ENCODE data around the gene FEZF2.

DNA sequence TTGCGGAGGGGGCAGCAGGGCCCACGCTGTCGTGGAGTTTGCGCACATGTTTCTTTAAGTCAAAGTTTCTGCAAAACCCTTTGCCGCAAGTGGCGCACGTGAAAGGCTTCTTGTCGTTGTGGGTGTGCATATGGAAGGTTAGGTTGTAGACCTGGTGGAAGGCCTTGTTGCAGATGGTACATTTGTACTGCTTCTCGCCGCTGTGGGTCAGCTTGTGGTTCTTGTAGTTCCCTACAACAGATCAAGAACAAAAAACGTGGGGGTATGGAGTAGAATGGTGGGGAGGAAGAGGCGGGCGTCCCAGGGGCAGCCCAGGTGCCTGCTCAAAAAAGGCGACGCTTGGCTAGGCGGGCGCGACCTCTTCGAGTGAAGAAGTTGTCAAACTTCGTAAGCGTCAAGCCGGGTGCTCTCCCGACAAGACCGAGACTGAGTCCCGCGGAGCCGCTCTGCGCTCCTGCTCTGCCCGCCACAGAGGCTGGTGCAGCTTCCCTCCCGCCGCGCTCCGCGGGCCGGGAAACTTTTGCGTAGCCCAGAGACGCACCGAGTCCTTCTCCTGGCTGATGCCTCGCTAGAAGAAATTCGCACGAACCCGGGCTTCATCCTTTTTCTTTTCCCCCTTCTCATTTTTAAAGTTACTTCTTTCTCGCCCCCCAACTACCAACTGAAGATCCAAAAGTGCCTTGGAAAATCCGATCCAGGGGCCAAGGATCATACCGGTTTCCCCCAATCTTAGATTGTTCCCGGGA lies 3.1 kb downstream of the FEZF2 start:
- TF ChIP-seq, protein P1, sequence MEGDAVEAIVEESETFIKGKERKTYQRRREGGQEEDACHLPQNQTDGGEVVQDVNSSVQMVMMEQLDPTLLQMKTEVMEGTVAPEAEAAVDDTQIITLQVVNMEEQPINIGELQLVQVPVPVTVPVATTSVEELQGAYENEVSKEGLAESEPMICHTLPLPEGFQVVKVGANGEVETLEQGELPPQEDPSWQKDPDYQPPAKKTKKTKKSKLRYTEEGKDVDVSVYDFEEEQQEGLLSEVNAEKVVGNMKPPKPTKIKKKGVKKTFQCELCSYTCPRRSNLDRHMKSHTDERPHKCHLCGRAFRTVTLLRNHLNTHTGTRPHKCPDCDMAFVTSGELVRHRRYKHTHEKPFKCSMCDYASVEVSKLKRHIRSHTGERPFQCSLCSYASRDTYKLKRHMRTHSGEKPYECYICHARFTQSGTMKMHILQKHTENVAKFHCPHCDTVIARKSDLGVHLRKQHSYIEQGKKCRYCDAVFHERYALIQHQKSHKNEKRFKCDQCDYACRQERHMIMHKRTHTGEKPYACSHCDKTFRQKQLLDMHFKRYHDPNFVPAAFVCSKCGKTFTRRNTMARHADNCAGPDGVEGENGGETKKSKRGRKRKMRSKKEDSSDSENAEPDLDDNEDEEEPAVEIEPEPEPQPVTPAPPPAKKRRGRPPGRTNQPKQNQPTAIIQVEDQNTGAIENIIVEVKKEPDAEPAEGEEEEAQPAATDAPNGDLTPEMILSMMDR (IDR thresholded peaks at IDR 0.05; ENCODE audit: low read depth, low read length) = no peak
- no peak for TF ChIP-seq EZH2phosphoT487 (IDR thresholded peaks at IDR 0.05; ENCODE audit: low read depth)

Measured in OCI-LY3 (cell line).